ENCODE data around the gene CRB1.

DNA sequence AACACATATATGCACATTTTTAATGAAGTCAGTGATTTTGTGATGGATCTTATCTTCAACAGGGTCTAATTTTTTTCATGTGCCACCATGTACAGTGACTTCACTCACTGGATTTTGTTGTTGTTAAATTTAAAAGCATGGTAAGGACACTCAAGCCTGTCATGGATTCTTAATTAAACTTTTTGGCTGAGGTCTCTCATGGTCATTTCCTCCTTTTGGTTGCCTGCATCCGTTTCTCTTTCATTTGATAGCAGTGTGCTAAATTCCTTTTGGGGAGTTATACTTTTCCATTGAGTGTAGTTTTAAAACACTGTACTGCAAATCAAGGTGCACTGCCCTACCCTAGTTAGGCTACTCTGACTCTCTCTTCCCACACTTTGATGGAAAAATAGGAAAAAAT lies 13.2 kb upstream of the CRB1 start:
- TF ChIP-seq ZNF391 (tag by site-specific recombination; IDR thresholded peaks at IDR 0.05; ENCODE audit: borderline replicate concordance, low read depth) (no peak), ZNF350 (tag by site-specific recombination; IDR thresholded peaks at IDR 0.05) (no peak), YY1 (tag by site-specific recombination; IDR thresholded peaks at IDR 0.05) (no peak), ZNF239 (tag by site-specific recombination; IDR thresholded peaks at IDR 0.05) (no peak)
- TF ChIP-seq, protein P1, sequence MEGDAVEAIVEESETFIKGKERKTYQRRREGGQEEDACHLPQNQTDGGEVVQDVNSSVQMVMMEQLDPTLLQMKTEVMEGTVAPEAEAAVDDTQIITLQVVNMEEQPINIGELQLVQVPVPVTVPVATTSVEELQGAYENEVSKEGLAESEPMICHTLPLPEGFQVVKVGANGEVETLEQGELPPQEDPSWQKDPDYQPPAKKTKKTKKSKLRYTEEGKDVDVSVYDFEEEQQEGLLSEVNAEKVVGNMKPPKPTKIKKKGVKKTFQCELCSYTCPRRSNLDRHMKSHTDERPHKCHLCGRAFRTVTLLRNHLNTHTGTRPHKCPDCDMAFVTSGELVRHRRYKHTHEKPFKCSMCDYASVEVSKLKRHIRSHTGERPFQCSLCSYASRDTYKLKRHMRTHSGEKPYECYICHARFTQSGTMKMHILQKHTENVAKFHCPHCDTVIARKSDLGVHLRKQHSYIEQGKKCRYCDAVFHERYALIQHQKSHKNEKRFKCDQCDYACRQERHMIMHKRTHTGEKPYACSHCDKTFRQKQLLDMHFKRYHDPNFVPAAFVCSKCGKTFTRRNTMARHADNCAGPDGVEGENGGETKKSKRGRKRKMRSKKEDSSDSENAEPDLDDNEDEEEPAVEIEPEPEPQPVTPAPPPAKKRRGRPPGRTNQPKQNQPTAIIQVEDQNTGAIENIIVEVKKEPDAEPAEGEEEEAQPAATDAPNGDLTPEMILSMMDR (tag by site-specific recombination; IDR thresholded peaks at IDR 0.05) = no peak
- TF ChIP-seq, protein P2, sequence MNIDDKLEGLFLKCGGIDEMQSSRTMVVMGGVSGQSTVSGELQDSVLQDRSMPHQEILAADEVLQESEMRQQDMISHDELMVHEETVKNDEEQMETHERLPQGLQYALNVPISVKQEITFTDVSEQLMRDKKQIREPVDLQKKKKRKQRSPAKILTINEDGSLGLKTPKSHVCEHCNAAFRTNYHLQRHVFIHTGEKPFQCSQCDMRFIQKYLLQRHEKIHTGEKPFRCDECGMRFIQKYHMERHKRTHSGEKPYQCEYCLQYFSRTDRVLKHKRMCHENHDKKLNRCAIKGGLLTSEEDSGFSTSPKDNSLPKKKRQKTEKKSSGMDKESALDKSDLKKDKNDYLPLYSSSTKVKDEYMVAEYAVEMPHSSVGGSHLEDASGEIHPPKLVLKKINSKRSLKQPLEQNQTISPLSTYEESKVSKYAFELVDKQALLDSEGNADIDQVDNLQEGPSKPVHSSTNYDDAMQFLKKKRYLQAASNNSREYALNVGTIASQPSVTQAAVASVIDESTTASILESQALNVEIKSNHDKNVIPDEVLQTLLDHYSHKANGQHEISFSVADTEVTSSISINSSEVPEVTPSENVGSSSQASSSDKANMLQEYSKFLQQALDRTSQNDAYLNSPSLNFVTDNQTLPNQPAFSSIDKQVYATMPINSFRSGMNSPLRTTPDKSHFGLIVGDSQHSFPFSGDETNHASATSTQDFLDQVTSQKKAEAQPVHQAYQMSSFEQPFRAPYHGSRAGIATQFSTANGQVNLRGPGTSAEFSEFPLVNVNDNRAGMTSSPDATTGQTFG (tag by site-specific recombination; IDR thresholded peaks at IDR 0.05; ENCODE audit: borderline replicate concordance) = no peak
